Measurements from ENCODE around the gene AK1.
"Not testable (repeated sequence)": the region's sequence is repeated elsewhere in the genome, so short reads cannot be mapped to it uniquely, and the experiment has no call there.

The AK1 gene

GRCh38 chr9:127850286-127850830 is 27.1 kb downstream of the AK1 start:
- TF ChIP-seq, protein P1, sequence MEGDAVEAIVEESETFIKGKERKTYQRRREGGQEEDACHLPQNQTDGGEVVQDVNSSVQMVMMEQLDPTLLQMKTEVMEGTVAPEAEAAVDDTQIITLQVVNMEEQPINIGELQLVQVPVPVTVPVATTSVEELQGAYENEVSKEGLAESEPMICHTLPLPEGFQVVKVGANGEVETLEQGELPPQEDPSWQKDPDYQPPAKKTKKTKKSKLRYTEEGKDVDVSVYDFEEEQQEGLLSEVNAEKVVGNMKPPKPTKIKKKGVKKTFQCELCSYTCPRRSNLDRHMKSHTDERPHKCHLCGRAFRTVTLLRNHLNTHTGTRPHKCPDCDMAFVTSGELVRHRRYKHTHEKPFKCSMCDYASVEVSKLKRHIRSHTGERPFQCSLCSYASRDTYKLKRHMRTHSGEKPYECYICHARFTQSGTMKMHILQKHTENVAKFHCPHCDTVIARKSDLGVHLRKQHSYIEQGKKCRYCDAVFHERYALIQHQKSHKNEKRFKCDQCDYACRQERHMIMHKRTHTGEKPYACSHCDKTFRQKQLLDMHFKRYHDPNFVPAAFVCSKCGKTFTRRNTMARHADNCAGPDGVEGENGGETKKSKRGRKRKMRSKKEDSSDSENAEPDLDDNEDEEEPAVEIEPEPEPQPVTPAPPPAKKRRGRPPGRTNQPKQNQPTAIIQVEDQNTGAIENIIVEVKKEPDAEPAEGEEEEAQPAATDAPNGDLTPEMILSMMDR (IDR thresholded peaks at IDR 0.05; ENCODE audit: extremely low read depth, missing control alignments): no peak
- DNase-seq (ENCODE audit: low spot score): no peak

GRCh38 chr9:127848756-127849504 is 28.5 kb downstream of the AK1 start:
- no peak for DNase-seq (ENCODE audit: low spot score)
- TF ChIP-seq, protein P1 (IDR thresholded peaks at IDR 0.05; ENCODE audit: extremely low read depth, missing control alignments): no peak

DNA sequence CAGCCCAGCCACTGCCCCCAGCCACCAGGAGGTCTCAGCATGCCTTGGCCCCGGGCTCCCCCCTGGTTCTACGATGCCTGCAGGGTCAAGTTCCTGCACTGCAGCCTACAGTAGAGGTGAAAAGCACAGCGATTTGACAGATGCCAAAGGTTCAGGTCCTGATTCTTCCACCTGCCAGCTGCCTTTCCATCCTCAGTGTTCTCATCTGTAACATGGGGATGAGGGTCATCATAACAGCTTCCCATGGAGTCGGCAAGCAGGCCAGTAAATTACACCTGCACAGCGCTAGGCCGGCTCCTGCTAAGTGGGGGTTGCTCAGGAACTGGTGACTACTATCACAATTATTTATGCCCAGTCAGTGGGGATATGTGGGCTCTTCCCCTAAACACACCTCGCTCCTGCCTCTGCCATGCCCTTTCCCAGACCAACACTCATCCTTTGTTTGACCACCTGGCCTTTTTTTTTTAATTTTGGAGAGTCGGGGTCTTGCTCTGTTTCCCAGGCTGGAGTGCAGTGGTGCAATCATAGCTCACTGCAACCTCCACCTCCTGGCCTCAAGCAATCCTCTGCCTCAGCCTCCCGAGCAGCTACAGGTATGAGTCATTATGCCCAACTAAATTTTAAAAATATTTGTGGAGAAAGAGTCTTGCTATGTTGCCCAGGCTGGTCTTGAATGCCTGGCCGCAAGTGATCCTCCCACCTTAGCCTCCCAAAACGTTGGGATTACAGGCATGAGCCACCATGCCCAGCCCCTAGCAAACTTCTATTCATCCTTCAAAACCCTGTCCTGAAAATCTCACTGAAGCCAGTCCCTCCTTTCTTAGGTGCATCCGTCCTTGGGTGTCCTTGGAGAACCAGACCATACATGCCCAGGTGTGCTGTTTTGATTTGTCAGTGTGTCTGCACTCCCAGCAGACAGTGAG is 29.4 kb downstream of the AK1 start:
- no peak for DNase-seq (ENCODE audit: low spot score)
- TF ChIP-seq, protein P1 (IDR thresholded peaks at IDR 0.05; ENCODE audit: extremely low read depth, missing control alignments): no peak

- no peak for DNase-seq (ENCODE audit: low spot score)
- TF ChIP-seq, protein P1 (IDR thresholded peaks at IDR 0.05; ENCODE audit: extremely low read depth, missing control alignments): no peak
Measured at GRCh38 chr9:127847178-127847510, 30.3 kb downstream of the AK1 start.

GRCh38 chr9:127846443-127847177 is 30.9 kb downstream of the AK1 start:
- TF ChIP-seq, protein P1 (IDR thresholded peaks at IDR 0.05; ENCODE audit: extremely low read depth, missing control alignments): no peak
- DNase-seq (ENCODE audit: low spot score): no peak

GRCh38 chr9:127845619-127846018 is 31.9 kb downstream of the AK1 start:
- not testable (repeated sequence) for DNase-seq (ENCODE audit: low spot score)

GRCh38 chr9:127844821-127845359 is 32.6 kb downstream of the AK1 start:
- TF ChIP-seq, protein P1 (IDR thresholded peaks at IDR 0.05; ENCODE audit: extremely low read depth, missing control alignments): no peak
- DNase-seq (ENCODE audit: low spot score): no peak
